Nephron progenitor cell (in vitro differentiated cells): ENCODE measurements around the gene PEX5.

Experiments used
- DNase-seq: peaks from one replicate; pipeline ENCODE4 v3.0.0; 2021
- H3K27ac Mint-ChIP-seq: 2 replicates; pipeline ENCODE4 v1.8.0; 2021; ENCODE audit warnings: mild to moderate bottlenecking, moderate library complexity, mixed read lengths
- H3K27me3 Mint-ChIP-seq: 2 replicates; pipeline ENCODE4 v1.8.0; 2021; ENCODE audit warnings: mild to moderate bottlenecking, low read depth, mixed read lengths; ENCODE audit not compliant: poor library complexity
- H3K36me3 Mint-ChIP-seq: 2 replicates; pipeline ENCODE4 v1.8.0; 2021; ENCODE audit warnings: low read depth, mixed read lengths
- H3K4me1 Mint-ChIP-seq: 2 replicates; pipeline ENCODE4 v1.8.0; 2021; ENCODE audit warnings: mixed read lengths
- H3K4me3 Mint-ChIP-seq: 2 replicates; pipeline ENCODE4 v1.8.0; 2021; ENCODE audit warnings: mild to moderate bottlenecking, moderate library complexity, mixed read lengths
- H3K9me3 Mint-ChIP-seq: 2 replicates; pipeline ENCODE4 v1.8.0; 2021; ENCODE audit warnings: mild to moderate bottlenecking, moderate library complexity, mixed read lengths
- CTCF ChIP-seq: fragments of 200-600 bp; sonication (generic); IDR thresholded peaks from 2 replicates; pipeline ENCODE4 v1.5.0; 2021; ENCODE audit warnings: antibody characterized with exemption

PEX5 gene

GRCh38 chr12:7151532-7151931, 38.0 kb upstream of the PEX5 start:
- H3K4me1 Mint-ChIP-seq: peaks cover 6% of the 10 kb centered on the region
- TF ChIP-seq CTCF: no peak
- no peak overlapping the region for H3K27ac Mint-ChIP-seq
- H3K27me3 Mint-ChIP-seq: no peaks in the 10 kb centered on the region
- H3K36me3 Mint-ChIP-seq: peaks cover 58% of the 10 kb centered on the region
- H3K4me3 Mint-ChIP-seq: no peak overlapping the region
- DNase-seq: no peak
- H3K9me3 Mint-ChIP-seq: no peaks in the 10 kb centered on the region

- H3K4me1 Mint-ChIP-seq: peaks cover 6% of the 10 kb centered on the region
- H3K4me3 Mint-ChIP-seq: no peak overlapping the region
- H3K27me3 Mint-ChIP-seq: no peaks in the 10 kb centered on the region
- DNase-seq: no peak
- H3K9me3 Mint-ChIP-seq: no peaks in the 10 kb centered on the region
- no peak overlapping the region for H3K27ac Mint-ChIP-seq
- TF ChIP-seq CTCF: no peak
- H3K36me3 Mint-ChIP-seq: peaks cover 55% of the 10 kb centered on the region
Measured at GRCh38 chr12:7152818-7153217, 36.7 kb upstream of the PEX5 start.

- H3K36me3 Mint-ChIP-seq: peaks cover 43% of the 10 kb centered on the region
- H3K4me1 Mint-ChIP-seq: peaks cover 6% of the 10 kb centered on the region
- no peak overlapping the region for H3K4me3 Mint-ChIP-seq
- H3K27me3 Mint-ChIP-seq: no peaks in the 10 kb centered on the region
- no peak overlapping the region for H3K27ac Mint-ChIP-seq
- no peak for TF ChIP-seq CTCF
- no peaks in the 10 kb centered on the region for H3K9me3 Mint-ChIP-seq
- no peak for DNase-seq
Measured at GRCh38 chr12:7154042-7154441, 35.4 kb upstream of the PEX5 start.

- Mint-ChIP-seq H3K4me1 (peaks cover 6% of the 10 kb centered on the region), H3K36me3 (peaks cover 37% of the 10 kb centered on the region), H3K4me3 (no peak overlapping the region), H3K9me3 (no peaks in the 10 kb centered on the region), H3K27ac (peak overlapping the region; percentile 9), H3K27me3 (peaks cover 3% of the 10 kb centered on the region)
- no peak for TF ChIP-seq CTCF
- no peak for DNase-seq
Measured at GRCh38 chr12:7154901-7155470, 34.5 kb upstream of the PEX5 start.

- peaks cover 3% of the 10 kb centered on the region for H3K27me3 Mint-ChIP-seq
- no peaks in the 10 kb centered on the region for H3K9me3 Mint-ChIP-seq
- H3K27ac Mint-ChIP-seq: peak overlapping the region; percentile 9
- DNase-seq: no peak
- no peak overlapping the region for H3K4me3 Mint-ChIP-seq
- H3K36me3 Mint-ChIP-seq: peaks cover 31% of the 10 kb centered on the region
- peaks cover 6% of the 10 kb centered on the region for H3K4me1 Mint-ChIP-seq
- TF ChIP-seq CTCF: no peak
Measured at GRCh38 chr12:7155471-7156034, 33.9 kb upstream of the PEX5 start.
